ENCODE data around the gene MVB12B. TPM values are rescaled to one million over a fixed set of nuclear protein-coding genes. Genes with fewer than 3 reads are reported as not detected.

The MVB12B gene
- total RNA-seq, 1 experiment from 2014 or later, result 5.7 TPM

DNA sequence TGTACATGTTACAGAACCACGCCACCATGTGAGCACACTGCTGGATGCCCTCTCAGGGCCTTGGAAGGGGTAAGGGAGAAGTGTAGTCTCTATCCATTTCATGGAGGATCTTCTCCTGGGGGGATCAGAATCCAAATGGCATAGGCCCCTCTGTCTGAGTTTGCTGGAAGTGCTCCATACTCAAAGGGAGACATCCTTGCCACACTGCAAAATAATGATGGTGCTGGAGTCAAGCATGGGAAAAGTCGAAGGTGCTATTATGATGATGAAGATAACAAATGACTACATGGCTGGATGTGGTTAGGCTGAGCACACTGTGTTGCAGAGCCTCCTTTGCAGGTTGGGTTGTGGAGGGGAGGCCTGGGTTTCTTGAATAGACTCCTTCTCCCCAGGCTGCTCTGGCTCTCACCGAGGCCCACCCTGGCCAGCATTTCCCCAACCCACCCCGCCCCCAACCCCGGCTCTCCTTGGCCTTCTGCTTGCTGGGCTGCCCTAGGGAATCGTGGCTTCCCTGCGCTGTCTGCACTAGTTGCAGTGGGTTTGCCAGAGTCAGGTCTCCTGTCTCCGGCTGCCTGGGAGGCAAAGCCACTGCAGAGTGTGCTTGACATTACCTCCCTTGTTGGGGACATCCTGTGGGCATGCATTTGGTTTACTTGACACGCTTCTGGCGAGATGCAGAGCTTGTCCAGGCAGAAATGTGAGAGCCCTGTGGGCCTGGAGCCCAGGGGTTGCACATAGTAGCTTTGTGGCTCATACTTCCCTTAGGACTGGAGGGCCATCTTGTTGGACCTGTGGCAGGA is 3.0 kb downstream of the MVB12B start (continued):
- TF ChIP-seq ZNF425 (CRISPR knock-in tag; conservative IDR thresholded peaks at IDR 0.05) (no peak), ZNF232 (CRISPR knock-in tag; IDR thresholded peaks at IDR 0.05) (no peak), ZNF219 (CRISPR knock-in tag; IDR thresholded peaks at IDR 0.05; ENCODE audit: borderline replicate concordance) (no peak), NFATC4 (CRISPR knock-in tag; IDR thresholded peaks at IDR 0.05) (no peak), SOX15 (CRISPR knock-in tag; IDR thresholded peaks at IDR 0.05) (no peak), FOXP1 (CRISPR knock-in tag; IDR thresholded peaks at IDR 0.05; ENCODE audit: borderline replicate concordance) (no peak), NFYB (CRISPR knock-in tag; conservative IDR thresholded peaks at IDR 0.05; ENCODE audit: low read depth) (no peak)
- TF ChIP-seq, protein P1, sequence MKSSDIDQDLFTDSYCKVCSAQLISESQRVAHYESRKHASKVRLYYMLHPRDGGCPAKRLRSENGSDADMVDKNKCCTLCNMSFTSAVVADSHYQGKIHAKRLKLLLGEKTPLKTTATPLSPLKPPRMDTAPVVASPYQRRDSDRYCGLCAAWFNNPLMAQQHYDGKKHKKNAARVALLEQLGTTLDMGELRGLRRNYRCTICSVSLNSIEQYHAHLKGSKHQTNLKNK (CRISPR knock-in tag; IDR thresholded peaks at IDR 0.05), result no peak
- TF ChIP-seq, protein P2, sequence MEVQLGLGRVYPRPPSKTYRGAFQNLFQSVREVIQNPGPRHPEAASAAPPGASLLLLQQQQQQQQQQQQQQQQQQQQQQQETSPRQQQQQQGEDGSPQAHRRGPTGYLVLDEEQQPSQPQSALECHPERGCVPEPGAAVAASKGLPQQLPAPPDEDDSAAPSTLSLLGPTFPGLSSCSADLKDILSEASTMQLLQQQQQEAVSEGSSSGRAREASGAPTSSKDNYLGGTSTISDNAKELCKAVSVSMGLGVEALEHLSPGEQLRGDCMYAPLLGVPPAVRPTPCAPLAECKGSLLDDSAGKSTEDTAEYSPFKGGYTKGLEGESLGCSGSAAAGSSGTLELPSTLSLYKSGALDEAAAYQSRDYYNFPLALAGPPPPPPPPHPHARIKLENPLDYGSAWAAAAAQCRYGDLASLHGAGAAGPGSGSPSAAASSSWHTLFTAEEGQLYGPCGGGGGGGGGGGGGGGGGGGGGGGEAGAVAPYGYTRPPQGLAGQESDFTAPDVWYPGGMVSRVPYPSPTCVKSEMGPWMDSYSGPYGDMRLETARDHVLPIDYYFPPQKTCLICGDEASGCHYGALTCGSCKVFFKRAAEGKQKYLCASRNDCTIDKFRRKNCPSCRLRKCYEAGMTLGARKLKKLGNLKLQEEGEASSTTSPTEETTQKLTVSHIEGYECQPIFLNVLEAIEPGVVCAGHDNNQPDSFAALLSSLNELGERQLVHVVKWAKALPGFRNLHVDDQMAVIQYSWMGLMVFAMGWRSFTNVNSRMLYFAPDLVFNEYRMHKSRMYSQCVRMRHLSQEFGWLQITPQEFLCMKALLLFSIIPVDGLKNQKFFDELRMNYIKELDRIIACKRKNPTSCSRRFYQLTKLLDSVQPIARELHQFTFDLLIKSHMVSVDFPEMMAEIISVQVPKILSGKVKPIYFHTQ (CRISPR knock-in tag; IDR thresholded peaks at IDR 0.05), result no peak

DNA sequence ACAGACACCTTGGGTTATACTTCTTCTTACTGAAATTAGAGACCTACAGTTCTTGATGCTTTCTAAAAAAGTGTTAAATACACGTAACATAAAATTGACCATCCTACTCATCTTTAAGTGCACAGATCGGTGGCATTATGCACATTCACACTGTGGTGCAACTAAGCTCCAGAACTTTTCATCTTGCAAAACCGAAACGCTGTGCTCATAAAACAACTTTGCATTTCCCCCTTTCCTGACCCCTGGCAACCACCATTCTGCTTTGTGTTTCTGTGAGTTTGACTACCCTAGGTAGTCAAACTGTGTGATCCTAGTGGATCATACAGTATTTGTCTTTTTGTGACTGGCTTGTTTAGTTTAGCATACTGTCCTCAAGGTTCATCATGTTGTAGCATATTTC is 3.9 kb downstream of the MVB12B start:
- no peaks in the 10 kb centered on the region for H3K36me3 Mint-ChIP-seq
- TF ChIP-seq HMGXB4 (CRISPR knock-in tag; IDR thresholded peaks at IDR 0.05) (no peak), PREB (CRISPR knock-in tag; IDR thresholded peaks at IDR 0.05; ENCODE audit: borderline replicate concordance) (no peak)
- ChIA-PET CTCF (no interaction called here), POLR2A (no interaction called here)
- H3K4me3 Mint-ChIP-seq, result no peak overlapping the region
- peaks cover 12% of the 10 kb centered on the region for H3K27me3 Mint-ChIP-seq (ENCODE audit: low read depth)
- DNase-seq (ENCODE audit: low spot score), result no peak
- H3K27ac Mint-ChIP-seq, result no peak overlapping the region
- peaks cover 19% of the 10 kb centered on the region for H3K4me1 Mint-ChIP-seq
- H3K9me3 Mint-ChIP-seq, result no peaks in the 10 kb centered on the region
- no peak for ATAC-seq

DNA sequence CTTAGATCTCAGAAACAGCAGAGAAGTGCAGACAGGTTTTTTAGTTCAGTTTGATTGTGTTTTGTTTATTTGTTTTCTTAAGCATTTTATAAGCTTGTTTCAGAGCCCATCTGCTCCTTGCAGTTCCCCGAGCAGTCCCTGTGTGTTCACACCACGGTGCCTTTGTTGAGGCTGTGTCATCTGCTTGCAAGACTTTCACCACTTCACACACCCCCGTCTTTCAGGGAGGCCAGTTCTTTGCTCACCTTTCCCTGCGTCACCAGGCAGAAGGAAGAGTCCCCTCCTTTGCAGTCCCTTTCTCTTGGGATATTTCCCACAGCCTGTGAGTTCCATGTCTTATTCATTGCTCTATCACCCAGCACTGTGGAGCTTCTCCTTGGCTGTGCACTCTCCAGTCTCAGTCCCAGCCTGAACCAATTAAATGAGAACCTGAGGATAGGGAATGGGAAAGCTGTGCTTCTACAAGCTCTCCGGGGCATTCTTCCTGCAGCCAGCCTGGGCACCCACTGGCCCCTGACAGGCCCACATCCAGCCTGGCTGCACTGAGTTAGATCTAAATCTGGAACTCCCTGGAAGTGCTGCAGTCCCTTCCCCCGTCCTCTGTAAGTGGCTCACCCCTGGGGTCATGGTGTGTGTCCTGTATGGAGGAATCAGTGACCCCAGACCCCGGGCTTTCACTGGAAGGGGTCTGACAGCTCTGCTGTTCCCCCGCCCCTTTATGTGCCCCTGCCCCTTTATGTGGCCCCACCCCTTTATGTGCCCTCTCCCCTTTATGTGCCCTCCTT is 5.5 kb downstream of the MVB12B start:
- ChIA-PET POLR2A (no interaction called here), CTCF (interaction anchor here (0.6 to 1.1 kb wide), 5 partner anchors 21 to 150 kb away, joined by 3 to 5 read pairs (median 3); no protein-coding TSS in a partner anchor)
- no peak overlapping the region for H3K4me3 Mint-ChIP-seq
- H3K9me3 Mint-ChIP-seq, result no peaks in the 10 kb centered on the region
- H3K4me1 Mint-ChIP-seq, result peaks cover 17% of the 10 kb centered on the region
- no peaks in the 10 kb centered on the region for H3K36me3 Mint-ChIP-seq
- no peak overlapping the region for H3K27ac Mint-ChIP-seq
- DNase-seq (ENCODE audit: low spot score), result no peak
- peaks cover 9% of the 10 kb centered on the region for H3K27me3 Mint-ChIP-seq (ENCODE audit: low read depth)
- ATAC-seq, result no peak
- TF ChIP-seq E2F5 (CRISPR knock-in tag; IDR thresholded peaks at IDR 0.05) (no peak), ZNF512 (CRISPR knock-in tag; IDR thresholded peaks at IDR 0.05; ENCODE audit: borderline replicate concordance) (no peak), USF2 (CRISPR knock-in tag; IDR thresholded peaks at IDR 0.05) (no peak), HMGXB4 (CRISPR knock-in tag; IDR thresholded peaks at IDR 0.05) (no peak), PRRX2 (CRISPR knock-in tag; IDR thresholded peaks at IDR 0.05) (no peak)

Data from WTC11 (cell line).